CD4-positive, alpha-beta T cell (primary cell): ENCODE results near the gene LY6G5C. TPM values are rescaled to one million over a fixed set of nuclear protein-coding genes. Genes with fewer than 3 reads are reported as not detected.
A peak's percentile ranks its signal among the peaks of the same experiment; 100 is the strongest.

Experiments
- ATAC-seq: fragments of 200-7000 bp; cut with Tn5 transposase; one replicate; pipeline ENCODE4 v1.10.0; 2022; ENCODE audit warnings: mild to moderate bottlenecking; ENCODE audit not compliant: poor library complexity
- CTCF ChIA-PET: fragments of 350-600 bp; sonication (Branson Sonifier 250); formaldehyde crosslinking; loops from one replicate; lab custom pipeline; 2021; ENCODE audit warnings: antibody characterized with exemption, inconsistent platforms; lab: Charles Lee
- POLR2A ChIA-PET: fragments of 350-600 bp; sonication (Branson Sonifier 250); formaldehyde crosslinking; loops from one replicate; lab custom pipeline; 2021; ENCODE audit warnings: antibody characterized with exemption, inconsistent platforms; lab: Charles Lee
- DNase-seq, 14 experiments: peaks; one replicate each; pipeline ENCODE4 v3.0.0-alpha.2; 2013 to 2020; ENCODE audit warnings: mixed read lengths in 2 of 14
- H3K27ac ChIP-seq, 2 donors: one replicate each; pipeline versions ENCODE4 v1.5.1 to v1.7.0; 2013; ENCODE audit warnings: low read length in 2 of 2, low read depth in 1 of 2, mild to moderate bottlenecking in 1 of 2
- H3K27me3 ChIP-seq, 2 experiments: 1 replicate in 1 of 2; 2 replicates in 1 of 2; pipeline versions ENCODE4 v1.6.1 to v1.7.0; 2013; ENCODE audit warnings: low read length in 2 of 2, control low read depth in 1 of 2, mild to moderate bottlenecking in 1 of 2, moderate library complexity in 1 of 2; ENCODE audit not compliant: insufficient read depth in 2 of 2, control insufficient read depth in 1 of 2
- H3K36me3 ChIP-seq: one replicate; pipeline ENCODE4 v1.6.1; 2013; ENCODE audit warnings: low read length, control low read depth; ENCODE audit not compliant: insufficient read depth
- H3K4me1 ChIP-seq: one replicate; pipeline ENCODE4 v1.6.1; 2013; ENCODE audit warnings: low read length, control low read depth; ENCODE audit not compliant: insufficient read depth
- H3K4me3 ChIP-seq: one replicate; pipeline ENCODE4 v1.5.1; 2013; ENCODE audit warnings: mild to moderate bottlenecking, low read length, moderate library complexity
- H3K9me3 ChIP-seq, 2 experiments: 1 replicate in 1 of 2; 2 replicates in 1 of 2; pipeline versions ENCODE4 v1.6.1 to v1.7.0; 2013; ENCODE audit warnings: low read length in 2 of 2, mild to moderate bottlenecking in 2 of 2, control low read depth in 1 of 2, moderate library complexity in 1 of 2; ENCODE audit not compliant: control insufficient read depth in 1 of 2, insufficient read depth in 1 of 2
- H3K27ac Mint-ChIP-seq: one replicate; pipeline ENCODE4 v1.8.0; 2020; ENCODE audit warnings: mixed read lengths
- H3K27me3 Mint-ChIP-seq: one replicate; pipeline ENCODE4 v1.8.0; 2021; ENCODE audit warnings: mixed read lengths
- H3K36me3 Mint-ChIP-seq: one replicate; pipeline ENCODE4 v1.8.0; 2021; ENCODE audit warnings: low read depth, mixed read lengths
- H3K4me1 Mint-ChIP-seq: one replicate; pipeline ENCODE4 v1.8.0; 2021; ENCODE audit warnings: low read depth, mixed read lengths
- H3K4me3 Mint-ChIP-seq: one replicate; pipeline ENCODE4 v1.8.0; 2020; ENCODE audit warnings: mild to moderate bottlenecking, mixed read lengths
- H3K9me3 Mint-ChIP-seq: one replicate; pipeline ENCODE4 v1.8.0; 2020; ENCODE audit warnings: mixed read lengths
- CTCF ChIP-seq: fragments of 200-600 bp; IDR thresholded peaks from one replicate; pipeline ENCODE4 v1.8.0; 2022; ENCODE audit warnings: antibody characterized with exemption, mild to moderate bottlenecking
- intact Hi-C, 2 experiments: fragments of 100-400 bp; cut with DNase I in 1 of 2; cut with micrococcal nuclease in 1 of 2; formaldehyde crosslinking; loops; one replicate each; pipeline versions ENCODE4 v1.15.1 to v1.9.0; 2023 to 2025; cut with DNase I, micrococcal nuclease
- total RNA-seq, 174 experiments: library from RNA in 2 of 174; stranded (reverse) in 2 of 174; gene quantifications; one replicate each; pipeline ENCODE4 v1.2.3 and lab custom pipeline; 2021 to 2026

The LY6G5C gene
- total RNA-seq, 2 experiments from 2014 or later: 0.49 to 0.67 TPM

- intact Hi-C loops: no loop called here
- CTCF ChIA-PET: no interaction called here
- Mint-ChIP-seq H3K27me3 (no peaks in the 10 kb centered on the region), H3K4me1 (peaks cover 7% of the 10 kb centered on the region), H3K9me3 (no peaks in the 10 kb centered on the region), H3K4me3 (no peak overlapping the region), H3K27ac (no peak overlapping the region), H3K36me3 (peaks cover 89% of the 10 kb centered on the region)
- DNase-seq: no peak
- POLR2A ChIA-PET: interaction anchor here (0.9 kb wide), 1 partner anchor 221 kb away, joined by 3 read pairs; no protein-coding TSS in a partner anchor
- H3K9me3 ChIP-seq: no peaks in the 10 kb centered on the region
- no peak for ATAC-seq
- H3K27me3 ChIP-seq: no peaks in the 10 kb centered on the region
- no peaks in the 10 kb centered on the region for H3K4me1 ChIP-seq
- peak overlapping the region in 1 of 2 donors; percentile 21 for H3K27ac ChIP-seq
- H3K36me3 ChIP-seq: peaks cover 93% of the 10 kb centered on the region
- TF ChIP-seq CTCF: no peak
- H3K4me3 ChIP-seq: no peak overlapping the region
These were observed 37.9 kb downstream of the LY6G5C start for GRCh38 chr6:31642798-31643570.

GRCh38 chr6:31641370-31641769 lies 39.5 kb downstream of the LY6G5C start:
- Mint-ChIP-seq H3K4me1 (peaks cover 7% of the 10 kb centered on the region), H3K4me3 (no peak overlapping the region), H3K36me3 (peaks cover 91% of the 10 kb centered on the region), H3K27ac (no peak overlapping the region), H3K27me3 (no peaks in the 10 kb centered on the region), H3K9me3 (no peaks in the 10 kb centered on the region)
- Histone ChIP-seq H3K27me3 (no peaks in the 10 kb centered on the region), H3K4me3 (no peak overlapping the region), H3K27ac (no peak overlapping the region), H3K4me1 (no peaks in the 10 kb centered on the region), H3K9me3 (no peaks in the 10 kb centered on the region), H3K36me3 (peaks cover 96% of the 10 kb centered on the region)
- no peak for DNase-seq
- intact Hi-C loops: no loop called here
- ATAC-seq: no peak
- ChIA-PET POLR2A (interaction anchor here (3.7 kb wide), 1 partner anchor 11 kb away, joined by 19 read pairs; the partner anchor contains the start of gene BAG6), CTCF (no interaction called here)
- TF ChIP-seq CTCF: no peak

GRCh38 chr6:31640612-31641011 lies 40.3 kb downstream of the LY6G5C start:
- TF ChIP-seq CTCF: no peak
- H3K4me3 Mint-ChIP-seq: no peak overlapping the region
- POLR2A ChIA-PET: interaction anchor here (1.1 to 3.7 kb wide), 3 partner anchors 11 to 58 kb away, joined by 3 to 19 read pairs (median 5); partner anchors contain the start of genes BAG6, C6orf47 and LTB
- no peak for ATAC-seq
- Histone ChIP-seq H3K27me3 (no peaks in the 10 kb centered on the region), H3K27ac (no peak overlapping the region), H3K4me1 (no peaks in the 10 kb centered on the region), H3K36me3 (peaks cover 96% of the 10 kb centered on the region), H3K4me3 (no peak overlapping the region), H3K9me3 (no peaks in the 10 kb centered on the region)
- peaks cover 91% of the 10 kb centered on the region for H3K36me3 Mint-ChIP-seq
- intact Hi-C loops: no loop called here
- H3K27me3 Mint-ChIP-seq: no peaks in the 10 kb centered on the region
- DNase-seq: no peak
- H3K9me3 Mint-ChIP-seq: no peaks in the 10 kb centered on the region
- H3K4me1 Mint-ChIP-seq: peaks cover 5% of the 10 kb centered on the region
- CTCF ChIA-PET: no interaction called here
- H3K27ac Mint-ChIP-seq: no peak overlapping the region
